IMR-90 (cell line): ENCODE measurements around the gene SDK1.

Experiments used
- BHLHE40 ChIP-seq: fragments of 150-350 bp; IDR thresholded peaks from 2 replicates; pipeline ENCODE4 v1.6.1; 2016; ENCODE audit warnings: mild to moderate bottlenecking, low read depth, low read length
- CEBPB ChIP-seq: IDR thresholded peaks from 2 replicates; pipeline ENCODE4 v1.6.1; 2012; ENCODE audit warnings: low read depth, low read length, improper control_type of control experiment
- CHD1 ChIP-seq: IDR thresholded peaks from 2 replicates; pipeline ENCODE4 v1.6.1; 2012; ENCODE audit warnings: low read depth, low read length, improper control_type of control experiment
- FOS ChIP-seq: fragments of 150-350 bp; IDR thresholded peaks from 2 replicates; pipeline ENCODE4 v1.6.1; 2016; ENCODE audit warnings: low read depth, low read length
- MAFK ChIP-seq: IDR thresholded peaks from 2 replicates; pipeline ENCODE4 v1.6.1; 2012; ENCODE audit warnings: low read depth, low read length, improper control_type of control experiment
- MAZ ChIP-seq: IDR thresholded peaks from 2 replicates; pipeline ENCODE4 v1.6.1; 2012; ENCODE audit warnings: low read depth, mild to moderate bottlenecking, low read length, improper control_type of control experiment, moderate library complexity, borderline replicate concordance
- MXI1 ChIP-seq: IDR thresholded peaks from 2 replicates; pipeline ENCODE4 v1.6.1; 2012; ENCODE audit warnings: low read depth, mild to moderate bottlenecking, low read length, moderate library complexity, borderline replicate concordance
- NFE2L2 ChIP-seq: fragments of 150-350 bp; IDR thresholded peaks from 2 replicates; pipeline ENCODE4 v1.6.1; 2016; ENCODE audit warnings: low read depth, mild to moderate bottlenecking, low read length
- POLR2A ChIP-seq: IDR thresholded peaks from 2 replicates; pipeline ENCODE4 v1.6.1; 2012; ENCODE audit warnings: mild to moderate bottlenecking, low read depth, low read length
- RAD21 ChIP-seq: IDR thresholded peaks from 2 replicates; pipeline ENCODE4 v1.6.1; 2012; ENCODE audit warnings: low read length, improper control_type of control experiment
- RFX5 ChIP-seq: IDR thresholded peaks from 2 replicates; pipeline ENCODE4 v1.8.0; 2012; ENCODE audit warnings: low read depth, mild to moderate bottlenecking, low read length, moderate library complexity
- SMC3 ChIP-seq: fragments of 150-350 bp; IDR thresholded peaks from 2 replicates; pipeline ENCODE4 v1.6.1; 2016; ENCODE audit warnings: low read depth, mild to moderate bottlenecking, antibody characterized with exemption, low read length, moderate library complexity
- TF ChIP-seq, protein P1 (sequence below): conservative IDR thresholded peaks from 2 replicates; pipeline ENCODE4 v1.5.1; 2012; ENCODE audit warnings: mild to moderate bottlenecking, low read depth, low read length, improper control_type of control experiment
- TF ChIP-seq, protein P2 (sequence below): fragments of 150-350 bp; IDR thresholded peaks from 2 replicates; pipeline ENCODE4 v1.6.1; 2017; ENCODE audit warnings: mild to moderate bottlenecking, antibody characterized with exemption, low read length, low read depth

GRCh38 chr7:3371601-3372000 lies 70.5 kb downstream of the SDK1 start:
- TF ChIP-seq POLR2A = no peak
- TF ChIP-seq, protein P1, sequence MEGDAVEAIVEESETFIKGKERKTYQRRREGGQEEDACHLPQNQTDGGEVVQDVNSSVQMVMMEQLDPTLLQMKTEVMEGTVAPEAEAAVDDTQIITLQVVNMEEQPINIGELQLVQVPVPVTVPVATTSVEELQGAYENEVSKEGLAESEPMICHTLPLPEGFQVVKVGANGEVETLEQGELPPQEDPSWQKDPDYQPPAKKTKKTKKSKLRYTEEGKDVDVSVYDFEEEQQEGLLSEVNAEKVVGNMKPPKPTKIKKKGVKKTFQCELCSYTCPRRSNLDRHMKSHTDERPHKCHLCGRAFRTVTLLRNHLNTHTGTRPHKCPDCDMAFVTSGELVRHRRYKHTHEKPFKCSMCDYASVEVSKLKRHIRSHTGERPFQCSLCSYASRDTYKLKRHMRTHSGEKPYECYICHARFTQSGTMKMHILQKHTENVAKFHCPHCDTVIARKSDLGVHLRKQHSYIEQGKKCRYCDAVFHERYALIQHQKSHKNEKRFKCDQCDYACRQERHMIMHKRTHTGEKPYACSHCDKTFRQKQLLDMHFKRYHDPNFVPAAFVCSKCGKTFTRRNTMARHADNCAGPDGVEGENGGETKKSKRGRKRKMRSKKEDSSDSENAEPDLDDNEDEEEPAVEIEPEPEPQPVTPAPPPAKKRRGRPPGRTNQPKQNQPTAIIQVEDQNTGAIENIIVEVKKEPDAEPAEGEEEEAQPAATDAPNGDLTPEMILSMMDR = no peak
- TF ChIP-seq CEBPB = no peak
- no peak for TF ChIP-seq BHLHE40
- TF ChIP-seq FOS = no peak
- TF ChIP-seq, protein P2, sequence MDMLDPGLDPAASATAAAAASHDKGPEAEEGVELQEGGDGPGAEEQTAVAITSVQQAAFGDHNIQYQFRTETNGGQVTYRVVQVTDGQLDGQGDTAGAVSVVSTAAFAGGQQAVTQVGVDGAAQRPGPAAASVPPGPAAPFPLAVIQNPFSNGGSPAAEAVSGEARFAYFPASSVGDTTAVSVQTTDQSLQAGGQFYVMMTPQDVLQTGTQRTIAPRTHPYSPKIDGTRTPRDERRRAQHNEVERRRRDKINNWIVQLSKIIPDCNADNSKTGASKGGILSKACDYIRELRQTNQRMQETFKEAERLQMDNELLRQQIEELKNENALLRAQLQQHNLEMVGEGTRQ = no peak
- no peak for TF ChIP-seq MAFK
- no peak for TF ChIP-seq NFE2L2
- no peak for TF ChIP-seq RFX5
- TF ChIP-seq MXI1 = no peak
- no peak for TF ChIP-seq MAZ
- no peak for TF ChIP-seq SMC3
- TF ChIP-seq CHD1 = no peak
- no peak for TF ChIP-seq RAD21
